HepG2 (cell line): ENCODE data around the gene SMLR1. TPM values are rescaled to one million over a fixed set of nuclear protein-coding genes. Genes with fewer than 3 reads are reported as not detected.

Experiments
- AHDC1 ChIP-seq: sonication (generic); formaldehyde crosslinking; IDR thresholded peaks from 2 replicates; pipeline ENCODE4 v1.5.1; 2020; ENCODE audit warnings: mild to moderate bottlenecking, missing genetic modification reagents, borderline replicate concordance
- FOXK2 ChIP-seq: fragments of 450-650 bp; IDR thresholded peaks from 2 replicates; pipeline ENCODE4 v1.6.1; 2016
- HNF1A ChIP-seq, 2 experiments: sonication (generic) in 1 of 2; formaldehyde crosslinking in 1 of 2; IDR thresholded peaks; 2 replicates each; pipeline versions ENCODE4 v1.4.0 to v1.6.1; 2016 to 2020; ENCODE audit warnings: borderline replicate concordance in 1 of 2, low read depth in 1 of 2, mild to moderate bottlenecking in 1 of 2, missing genetic modification reagents in 1 of 2
- HNF4A ChIP-seq: sonication (generic); formaldehyde crosslinking; IDR thresholded peaks from 2 replicates; pipeline ENCODE4 v1.4.0; 2020; ENCODE audit warnings: missing genetic modification reagents
- SALL1 ChIP-seq: sonication (generic); formaldehyde crosslinking; IDR thresholded peaks from 2 replicates; pipeline ENCODE4 v1.8.0; 2022; ENCODE audit warnings: mild to moderate bottlenecking, missing genetic modification reagents
- SIN3A ChIP-seq: IDR thresholded peaks from 2 replicates; pipeline ENCODE4 v1.6.1; 2011; ENCODE audit warnings: low read depth, mild to moderate bottlenecking, control low read depth, low read length, borderline replicate concordance
- ZNF644 ChIP-seq: IDR thresholded peaks from 2 replicates; pipeline ENCODE4 v1.6.1; 2016; ENCODE audit warnings: low read depth
- polyA plus RNA-seq, 8 experiments: library from polyadenylated mRNA; depleted of rRNA in 3 of 8; stranded (reverse) in 7 of 8; unstranded in 1 of 8; fragments of >200 nt; fragmentation: Illumina TruSeq in 4 of 8; extraction: Trizol in 4 of 8; gene quantifications; 2 replicates each; pipeline versions ENCODE4 v1.2.1 to v1.2.3, GENCODE V29; 2011 to 2016; ENCODE audit warnings: low read depth in 4 of 8, missing spikeins in 1 of 8, mixed read lengths in 1 of 8; ENCODE audit not compliant: insufficient read depth in 1 of 8
- total RNA-seq, 5 experiments: library from RNA; depleted of rRNA; stranded (reverse); fragments of >200 nt; fragmentation: Illumina TruSeq; extraction: Trizol; gene quantifications; 2 replicates each; pipeline ENCODE4 v1.2.3, GENCODE V29; 2016; ENCODE audit warnings: low read depth in 1 of 5
- TF ChIP-seq, protein P1 (sequence below): IDR thresholded peaks from 2 replicates; pipeline ENCODE4 v1.6.1; 2018; ENCODE audit warnings: missing genetic modification reagents, mild to moderate bottlenecking, missing compliant biosample characterization
- TF ChIP-seq, protein P2 (sequence below): sonication (generic); formaldehyde crosslinking; IDR thresholded peaks from 2 replicates; pipeline ENCODE4 v1.8.0; 2022; ENCODE audit warnings: missing genetic modification reagents, mild to moderate bottlenecking, moderate library complexity, borderline replicate concordance

SMLR1 gene
- total and polyA plus RNA-seq, 2 of the 13 experiments (the other 11 are each of a cell fraction or from before 2014, with no cell fraction given) = 41.8 to 104 TPM

GRCh38 chr6:130826442-130827246, 562 bp upstream of the SMLR1 start (continued):
- TF ChIP-seq HNF1A (IDR thresholded peaks at IDR 0.05; ENCODE audit: low read depth) = no peak
- TF ChIP-seq HNF1A (CRISPR knock-in tag; IDR thresholded peaks at IDR 0.05; ENCODE audit: borderline replicate concordance) = 0 out of 2 replicates have a peak, but pooled peaks have one; percentile 33
- TF ChIP-seq SALL1 (CRISPR knock-in tag) = peak; percentile 77
- no peak for TF ChIP-seq SIN3A
- TF ChIP-seq ZNF644 (CRISPR knock-in tag) = peak; percentile 97
- TF ChIP-seq, protein P1, sequence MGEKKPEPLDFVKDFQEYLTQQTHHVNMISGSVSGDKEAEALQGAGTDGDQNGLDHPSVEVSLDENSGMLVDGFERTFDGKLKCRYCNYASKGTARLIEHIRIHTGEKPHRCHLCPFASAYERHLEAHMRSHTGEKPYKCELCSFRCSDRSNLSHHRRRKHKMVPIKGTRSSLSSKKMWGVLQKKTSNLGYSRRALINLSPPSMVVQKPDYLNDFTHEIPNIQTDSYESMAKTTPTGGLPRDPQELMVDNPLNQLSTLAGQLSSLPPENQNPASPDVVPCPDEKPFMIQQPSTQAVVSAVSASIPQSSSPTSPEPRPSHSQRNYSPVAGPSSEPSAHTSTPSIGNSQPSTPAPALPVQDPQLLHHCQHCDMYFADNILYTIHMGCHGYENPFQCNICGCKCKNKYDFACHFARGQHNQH (CRISPR knock-in tag) = peak; percentile 29; the same call in 1 of the 2 replicates
- TF ChIP-seq FOXK2 = no peak
- TF ChIP-seq, protein P2, sequence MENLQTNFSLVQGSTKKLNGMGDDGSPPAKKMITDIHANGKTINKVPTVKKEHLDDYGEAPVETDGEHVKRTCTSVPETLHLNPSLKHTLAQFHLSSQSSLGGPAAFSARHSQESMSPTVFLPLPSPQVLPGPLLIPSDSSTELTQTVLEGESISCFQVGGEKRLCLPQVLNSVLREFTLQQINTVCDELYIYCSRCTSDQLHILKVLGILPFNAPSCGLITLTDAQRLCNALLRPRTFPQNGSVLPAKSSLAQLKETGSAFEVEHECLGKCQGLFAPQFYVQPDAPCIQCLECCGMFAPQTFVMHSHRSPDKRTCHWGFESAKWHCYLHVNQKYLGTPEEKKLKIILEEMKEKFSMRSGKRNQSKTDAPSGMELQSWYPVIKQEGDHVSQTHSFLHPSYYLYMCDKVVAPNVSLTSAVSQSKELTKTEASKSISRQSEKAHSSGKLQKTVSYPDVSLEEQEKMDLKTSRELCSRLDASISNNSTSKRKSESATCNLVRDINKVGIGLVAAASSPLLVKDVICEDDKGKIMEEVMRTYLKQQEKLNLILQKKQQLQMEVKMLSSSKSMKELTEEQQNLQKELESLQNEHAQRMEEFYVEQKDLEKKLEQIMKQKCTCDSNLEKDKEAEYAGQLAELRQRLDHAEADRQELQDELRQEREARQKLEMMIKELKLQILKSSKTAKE = peak; percentile 40; the same call in 1 of the 2 replicates
- peak; percentile 58; the same call in 1 of the 2 replicates for TF ChIP-seq AHDC1
- TF ChIP-seq HNF4A (CRISPR knock-in tag) = peak; percentile 58; the same call in 1 of the 2 replicates
